GM10266 (cell line): Measurements from ENCODE around the gene AP4S1.
"Not testable (repeated sequence)": the region's sequence is repeated elsewhere in the genome, so short reads cannot be mapped to it uniquely, and the experiment has no call there.

Experiments
- DNase-seq: peaks from one replicate; pipeline ENCODE4 v3.0.0; 2012; ENCODE audit errors: extremely low spot score
- CTCF ChIP-seq: IDR thresholded peaks from 2 replicates; pipeline ENCODE4 v1.5.1; 2012; ENCODE audit warnings: mild to moderate bottlenecking, low read depth; ENCODE audit not compliant: control insufficient read depth, insufficient read depth; ENCODE audit errors: missing control alignments

AP4S1 gene

DNA sequence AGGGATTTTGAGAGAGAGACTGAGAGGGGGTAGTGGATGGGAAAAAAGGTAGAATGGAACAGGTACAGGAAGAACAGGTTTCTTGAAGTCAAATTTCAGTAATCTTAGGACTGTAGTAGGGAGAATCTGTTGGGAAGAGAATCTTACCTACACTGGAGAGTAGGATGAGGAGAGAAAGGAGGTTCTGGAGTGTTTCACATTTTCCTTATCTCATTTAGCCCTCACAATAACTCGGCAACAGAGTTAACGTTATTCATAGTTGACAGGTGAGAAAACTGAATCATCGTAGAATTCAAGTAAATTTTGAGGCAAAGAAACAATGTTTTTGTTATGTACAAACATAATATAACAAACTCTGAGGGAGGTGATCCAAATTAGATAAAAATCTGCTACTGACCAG lies 17.9 kb downstream of the AP4S1 start:
- no peak for TF ChIP-seq CTCF
- no peak for DNase-seq

DNA sequence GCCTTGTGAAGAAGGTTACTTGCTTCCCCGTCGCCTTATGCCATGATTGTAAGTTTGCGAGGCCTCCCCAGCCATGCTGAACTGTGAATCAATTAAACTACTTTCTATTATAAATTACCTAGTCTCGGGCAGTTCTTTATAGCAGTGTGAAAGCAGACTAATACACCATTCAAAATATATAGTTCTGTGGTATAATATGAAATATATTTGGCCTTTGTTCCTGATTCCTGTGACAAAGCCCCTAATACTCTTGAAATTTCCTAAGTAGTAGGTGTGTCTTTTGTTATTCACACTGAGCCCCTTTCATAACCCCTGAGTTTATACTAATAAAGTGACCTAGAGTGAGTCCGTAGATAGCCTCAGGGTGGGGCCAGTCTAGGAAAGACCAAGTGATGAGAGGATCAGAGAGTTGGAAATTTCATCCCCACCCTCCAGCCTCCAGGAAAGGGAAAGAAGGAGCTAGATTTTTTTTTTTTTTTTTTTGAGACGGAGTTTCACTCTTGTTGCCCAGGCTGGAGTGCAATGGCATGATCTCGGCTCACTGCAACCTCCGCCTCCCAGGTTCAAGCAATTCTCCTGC lies 20.1 kb downstream of the AP4S1 start:
- no peak for DNase-seq
- no peak for TF ChIP-seq CTCF

DNA sequence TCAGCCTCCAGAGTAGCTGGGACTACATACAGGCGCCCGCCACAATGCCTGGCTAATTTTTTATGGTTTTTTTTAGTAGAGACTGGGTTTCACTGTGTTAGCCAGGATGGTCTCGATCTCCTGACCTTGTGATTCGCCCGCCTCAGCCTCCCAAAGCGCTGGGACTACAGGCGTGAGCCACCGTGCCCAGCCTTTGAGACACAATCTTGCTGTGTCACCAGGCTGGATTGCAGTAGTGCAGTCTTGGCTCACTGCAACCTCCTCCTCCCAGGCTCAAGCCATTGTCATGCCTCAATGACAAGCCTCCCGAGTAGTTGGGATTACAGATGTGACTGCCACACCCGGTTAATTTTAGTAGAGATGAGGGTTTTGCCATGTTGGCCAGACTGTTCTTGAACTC lies 22.1 kb downstream of the AP4S1 start:
- TF ChIP-seq CTCF = no peak
- no peak for DNase-seq

GRCh38 chr14:31051023-31051422 lies 25.6 kb downstream of the AP4S1 start:
- TF ChIP-seq CTCF = no peak
- no peak for DNase-seq

- no peak for TF ChIP-seq CTCF
- DNase-seq = no peak
Measured at GRCh38 chr14:31051511-31051910, 26.1 kb downstream of the AP4S1 start.

DNA sequence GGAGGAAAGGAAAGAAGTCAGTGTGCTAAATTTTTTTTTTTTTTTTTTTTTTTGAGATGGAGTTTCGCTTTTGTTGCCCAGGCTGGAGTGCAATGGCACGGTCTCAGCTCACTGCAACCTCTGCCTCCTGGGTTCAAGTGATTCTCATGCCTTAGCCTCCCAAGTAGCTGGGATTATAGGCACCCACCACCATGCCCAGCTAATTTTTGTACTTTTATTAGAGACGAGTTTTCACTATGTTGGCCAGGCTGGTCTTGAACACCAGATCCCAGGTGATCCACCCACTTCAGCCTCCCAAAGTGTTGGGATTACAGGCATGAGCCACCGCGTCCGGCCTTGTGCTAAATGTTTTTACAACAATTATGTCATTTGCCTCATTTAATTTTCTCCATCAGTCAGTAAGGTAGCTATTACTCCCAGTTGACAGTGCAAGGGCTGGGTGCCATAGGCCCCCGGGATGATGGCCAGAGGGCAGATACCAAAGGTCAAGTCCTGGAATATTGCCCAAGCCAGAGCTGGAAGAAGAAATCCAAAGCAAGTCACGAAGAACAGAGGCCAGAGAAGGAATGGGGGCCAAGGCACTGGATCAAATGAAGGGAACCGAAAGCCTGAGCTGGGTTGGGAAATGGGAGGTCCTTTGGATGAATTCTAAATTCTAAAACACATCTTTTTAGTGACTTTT lies 27.6 kb downstream of the AP4S1 start:
- DNase-seq = not testable (repeated sequence)

DNA sequence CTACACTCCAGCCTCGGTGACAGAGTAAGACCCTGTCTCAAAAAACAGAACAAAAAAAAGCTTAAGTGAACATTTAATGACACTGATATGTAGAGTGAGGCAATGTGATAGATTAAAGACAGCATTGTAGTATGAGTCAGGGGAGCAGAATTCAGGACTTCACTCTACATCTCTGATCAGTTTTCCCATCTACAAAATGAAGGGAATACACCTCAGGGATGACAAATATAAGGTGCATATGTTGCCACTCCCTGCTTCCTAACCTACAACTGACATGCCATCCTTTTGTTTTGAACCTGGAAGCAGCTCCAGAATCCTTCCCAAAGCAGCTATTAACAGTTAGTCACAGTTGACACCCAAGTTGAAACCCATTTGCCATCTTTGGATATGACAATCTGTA lies 31.6 kb downstream of the AP4S1 start:
- no peak for TF ChIP-seq CTCF
- no peak for DNase-seq
